Kidney epithelial cell (primary cell): ENCODE results near the gene ERC1. TPM values are rescaled to one million over a fixed set of nuclear protein-coding genes. Genes with fewer than 3 reads are reported as not detected.

Source experiments
- DNase-seq: peaks from one replicate; pipeline ENCODE4 v3.0.0-alpha.2; 2010; ENCODE audit warnings: low read depth
- H3K27me3 ChIP-seq: 2 replicates; pipeline ENCODE4 v1.6.0; 2011; ENCODE audit warnings: low read length; ENCODE audit not compliant: control insufficient read depth, insufficient read depth
- H3K36me3 ChIP-seq: 2 replicates; pipeline ENCODE4 v1.5.1; 2011; ENCODE audit warnings: low read length; ENCODE audit not compliant: control insufficient read depth, insufficient read depth
- H3K4me3 ChIP-seq: 2 replicates; pipeline ENCODE4 v1.5.1; 2011; ENCODE audit warnings: low read depth, mild to moderate bottlenecking, control low read depth, low read length
- CTCF ChIP-seq: IDR thresholded peaks from 2 replicates; pipeline ENCODE4 v1.5.1; 2011; ENCODE audit warnings: mild to moderate bottlenecking, moderate library complexity, low read length, control low read depth, inconsistent platforms; ENCODE audit not compliant: insufficient read depth, poor library complexity, severe bottlenecking
- total RNA-seq: library from RNA; depleted of rRNA; stranded (reverse); fragments of >200 nt; gene quantifications from 2 replicates; pipeline ENCODE4 v1.2.3, GENCODE V29; 2015

ERC1 gene
- total RNA-seq, 1 donor from 2014 or later, result 16.4 TPM

GRCh38 chr12:1469070-1469469, 478.0 kb downstream of the ERC1 start:
- H3K4me3 ChIP-seq, result no peak overlapping the region
- DNase-seq, result no peak
- H3K36me3 ChIP-seq, result no peaks in the 10 kb centered on the region
- H3K27me3 ChIP-seq, result no peaks in the 10 kb centered on the region
- TF ChIP-seq CTCF, result no peak

- no peak for DNase-seq
- TF ChIP-seq CTCF, result no peak
- Histone ChIP-seq H3K4me3 (no peak overlapping the region), H3K36me3 (no peaks in the 10 kb centered on the region), H3K27me3 (no peaks in the 10 kb centered on the region)
Measured at GRCh38 chr12:1470051-1470450, 479.0 kb downstream of the ERC1 start.

GRCh38 chr12:1471224-1471623, 480.2 kb downstream of the ERC1 start:
- DNase-seq, result no peak
- Histone ChIP-seq H3K4me3 (no peak overlapping the region), H3K36me3 (no peaks in the 10 kb centered on the region), H3K27me3 (no peaks in the 10 kb centered on the region)
- TF ChIP-seq CTCF, result no peak

- TF ChIP-seq CTCF, result no peak
- no peak for DNase-seq
- no peaks in the 10 kb centered on the region for H3K27me3 ChIP-seq
- H3K36me3 ChIP-seq, result no peaks in the 10 kb centered on the region
- no peak overlapping the region for H3K4me3 ChIP-seq
Measured at GRCh38 chr12:1473418-1473817, 482.4 kb downstream of the ERC1 start.

GRCh38 chr12:1474041-1474573, 483.1 kb downstream of the ERC1 start:
- H3K27me3 ChIP-seq, result no peaks in the 10 kb centered on the region
- no peaks in the 10 kb centered on the region for H3K36me3 ChIP-seq
- DNase-seq, result peak; percentile 98
- no peak overlapping the region for H3K4me3 ChIP-seq
- TF ChIP-seq CTCF, result no peak

GRCh38 chr12:1474574-1475153, 483.6 kb downstream of the ERC1 start:
- peak; percentile 65 for DNase-seq
- no peak for TF ChIP-seq CTCF
- Histone ChIP-seq H3K27me3 (no peaks in the 10 kb centered on the region), H3K4me3 (no peak overlapping the region), H3K36me3 (no peaks in the 10 kb centered on the region)
